Neural cell (in vitro differentiated cells): ENCODE data around the gene FKBP10.

Source experiments
- EZH2 ChIP-seq: fragments of 200-600, 300-800 bp; shearing (Covaris generic), sonication (generic); IDR thresholded peaks from 2 replicates; pipeline ENCODE4 v1.6.1; 2014; ENCODE audit warnings: antibody characterized with exemption, low read length, borderline replicate concordance, mild to moderate bottlenecking; ENCODE audit not compliant: insufficient read depth, poor library complexity, severe bottlenecking
- REST ChIP-seq: IDR thresholded peaks from 2 replicates; pipeline ENCODE4 v1.6.1; 2012; ENCODE audit warnings: borderline replicate concordance
- SMC3 ChIP-seq: fragments of 450-650 bp; conservative IDR thresholded peaks from 2 replicates; pipeline ENCODE4 v1.6.1; 2014; ENCODE audit warnings: antibody characterized with exemption, mild to moderate bottlenecking, moderate library complexity; ENCODE audit not compliant: poor library complexity

- TF ChIP-seq SMC3 (no peak), EZH2 (no peak), REST (no peak)
Measured at GRCh38 chr17:41799366-41799765, 13.4 kb upstream of the FKBP10 start.
